GM21367 (cell line): ENCODE data around the gene NAALADL1.
A peak's percentile ranks its signal among the peaks of the same experiment; 100 is the strongest.
"Not testable (repeated sequence)": the region's sequence is repeated elsewhere in the genome, so short reads cannot be mapped to it uniquely, and the experiment has no call there.

Experiments
- ATAC-seq: cut with Tn5 transposase; IDR thresholded peaks from one replicate; pipeline ENCODE4 v1.9.1; 2021; ENCODE audit not compliant: unreplicated experiment

The NAALADL1 gene

DNA sequence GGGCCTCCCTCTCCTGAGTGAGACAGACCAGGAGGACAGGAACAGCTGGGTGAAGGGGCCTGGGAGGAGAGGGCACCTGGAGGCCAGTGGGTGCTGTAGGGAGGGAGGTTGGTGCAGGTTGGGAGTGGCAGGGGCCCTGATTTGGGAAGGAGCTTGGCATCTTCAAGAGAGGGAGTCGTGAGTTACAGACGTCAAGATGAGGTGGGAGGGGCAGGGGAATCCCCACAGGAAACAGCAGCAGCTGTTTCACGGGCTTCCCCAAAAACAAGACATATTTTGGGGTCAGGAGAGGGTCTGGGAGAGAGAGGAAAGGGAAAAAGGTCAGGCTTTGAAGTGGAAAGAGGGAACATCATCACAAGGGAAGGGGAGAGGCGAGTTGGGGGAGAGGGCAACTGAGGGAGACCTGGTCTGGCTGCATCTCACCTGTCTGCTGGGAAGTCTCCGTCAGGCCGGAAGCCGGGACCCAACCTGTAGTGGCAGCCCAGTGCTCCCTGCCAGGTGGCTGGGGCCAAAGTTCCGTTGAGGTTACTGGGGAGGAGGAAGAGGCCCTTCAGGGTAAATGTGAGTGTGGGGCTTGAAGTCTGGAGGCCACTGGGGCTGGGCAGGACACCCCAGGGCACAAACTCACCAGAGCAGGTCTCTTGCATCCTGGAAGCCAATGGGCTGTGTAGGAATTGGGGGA lies 4.4 kb downstream of the NAALADL1 start:
- no peak for ATAC-seq

DNA sequence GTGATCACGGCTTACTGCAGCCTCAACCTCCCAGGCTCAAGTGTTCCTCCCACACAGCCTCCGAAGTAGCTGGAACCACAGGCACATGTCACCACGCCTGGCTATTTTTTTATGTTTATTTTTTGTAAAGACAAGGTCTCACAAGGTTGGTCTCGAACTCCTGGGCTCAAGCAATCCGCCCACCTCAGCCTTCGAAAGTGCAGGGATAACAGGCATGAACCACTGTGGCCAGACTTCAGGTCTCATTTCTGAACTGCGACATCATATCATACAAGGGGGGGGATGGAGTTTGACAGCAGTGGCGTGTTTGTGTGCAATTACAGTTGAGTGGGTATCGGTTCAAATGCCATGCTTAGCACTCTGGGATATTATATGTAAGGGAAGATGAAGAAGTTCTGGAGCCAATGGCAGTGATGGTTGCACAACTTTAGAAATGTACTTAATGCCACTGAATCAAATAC lies 6.9 kb downstream of the NAALADL1 start:
- ATAC-seq: no peak

DNA sequence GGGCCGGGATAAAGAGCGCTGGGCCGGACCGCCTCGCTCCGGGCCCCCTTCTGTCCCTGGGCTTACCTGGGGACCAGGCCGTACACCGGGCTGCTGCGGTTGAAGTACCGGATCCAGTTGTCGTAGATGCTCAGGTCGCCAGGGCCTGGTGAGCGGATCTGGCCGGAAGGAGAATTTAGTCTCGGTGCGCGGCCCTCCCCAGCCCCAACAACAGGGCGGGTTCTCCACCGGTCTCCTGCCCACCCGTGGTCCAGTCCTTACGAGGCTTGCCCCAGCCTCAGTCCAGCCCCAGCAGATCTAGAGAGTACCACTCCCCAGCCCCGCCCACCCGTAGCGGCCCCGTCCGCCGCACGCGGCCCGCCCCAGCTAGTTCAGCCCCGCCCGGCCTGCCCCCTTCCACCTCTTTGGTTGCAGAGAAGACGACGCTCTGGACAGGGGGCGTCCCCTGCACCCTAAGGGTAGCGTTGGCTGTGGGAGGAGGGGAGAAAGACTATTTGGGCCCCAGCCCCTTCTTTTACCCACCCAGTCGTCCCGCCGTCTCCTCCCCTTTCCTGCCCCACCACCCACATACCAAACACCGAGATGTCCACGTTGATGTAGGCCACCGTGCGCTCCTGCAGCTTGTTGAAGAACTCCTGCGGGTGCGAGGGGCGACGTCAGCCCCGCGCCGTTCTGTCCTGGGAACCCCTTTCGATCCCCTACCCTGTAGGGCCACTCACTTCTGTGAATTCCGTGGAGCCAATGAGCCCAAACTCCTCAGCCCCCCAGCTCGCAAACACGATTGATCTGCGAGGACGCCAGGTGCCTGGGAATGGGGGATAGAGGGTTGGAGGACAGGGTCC lies 10.6 kb downstream of the NAALADL1 start:
- ATAC-seq: no peak

DNA sequence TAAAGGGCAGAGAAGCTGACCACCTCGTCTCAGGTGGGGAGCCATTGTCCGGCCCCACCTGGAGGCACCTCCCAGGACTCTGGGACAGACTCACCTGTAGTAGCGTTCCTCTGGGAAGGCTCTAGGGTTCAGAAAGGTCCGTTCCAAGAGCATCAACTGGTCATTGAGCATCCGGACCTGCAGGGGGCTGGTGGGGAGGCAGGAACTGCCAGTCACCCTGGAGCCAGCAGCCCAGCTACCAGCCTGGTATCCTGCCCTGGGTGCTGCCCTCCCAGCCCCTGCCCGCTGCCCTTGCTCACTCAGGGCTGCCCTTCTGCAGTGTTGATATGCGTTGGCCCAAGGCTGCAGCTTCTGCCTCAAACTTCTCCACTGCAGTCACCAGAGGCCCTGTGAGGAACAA lies 12.6 kb downstream of the NAALADL1 start:
- ATAC-seq: no peak

DNA sequence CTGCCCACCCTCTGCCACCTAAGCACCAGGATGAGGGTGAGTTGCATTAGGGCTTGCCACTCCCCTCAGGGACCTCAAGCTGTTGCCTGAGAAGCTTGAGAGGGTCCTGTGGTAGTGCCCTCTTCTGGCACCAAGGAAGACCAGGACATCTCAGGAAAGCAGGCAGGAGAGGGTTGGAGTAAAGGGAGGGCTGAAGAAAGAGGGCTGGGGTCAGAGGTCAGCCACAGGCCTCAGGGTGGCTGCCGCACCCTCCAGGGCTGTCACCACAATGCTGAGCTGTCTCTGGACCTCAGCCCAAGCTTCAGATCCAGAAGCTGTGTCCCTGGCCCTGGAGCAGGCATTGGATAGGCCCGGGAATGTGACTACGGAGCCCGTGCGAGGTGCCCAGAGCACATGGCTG lies 13.3 kb downstream of the NAALADL1 start:
- no peak for ATAC-seq

DNA sequence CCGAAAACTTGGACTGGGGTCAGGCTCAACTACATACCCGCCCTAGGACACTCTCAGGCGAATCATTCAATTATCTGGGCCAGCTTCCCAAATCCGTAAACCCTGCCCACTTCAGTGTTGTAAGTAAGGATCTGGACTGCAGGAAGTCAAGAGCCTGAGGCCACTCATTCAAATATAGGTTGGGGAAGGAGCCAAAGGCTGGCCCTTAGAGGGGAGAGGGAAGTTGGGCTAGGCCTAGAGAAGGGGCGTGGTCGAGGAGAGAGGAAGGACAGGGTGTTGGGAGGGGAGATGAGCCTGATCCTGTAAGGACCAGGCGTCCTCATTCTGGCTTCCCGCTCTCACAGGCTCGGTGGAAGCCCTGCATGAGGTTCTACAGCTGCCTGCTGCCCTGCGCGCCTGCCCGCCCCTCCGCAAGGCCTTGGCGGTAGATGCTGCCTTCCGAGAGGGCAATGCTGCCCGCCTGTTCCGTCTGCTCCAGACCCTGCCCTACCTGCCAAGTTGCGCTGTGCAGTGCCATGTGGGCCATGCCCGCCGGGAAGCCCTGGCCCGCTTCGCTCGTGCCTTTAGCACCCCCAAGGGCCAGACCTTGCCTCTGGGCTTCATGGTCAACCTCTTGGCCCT lies 14.4 kb downstream of the NAALADL1 start:
- ATAC-seq: no peak

DNA sequence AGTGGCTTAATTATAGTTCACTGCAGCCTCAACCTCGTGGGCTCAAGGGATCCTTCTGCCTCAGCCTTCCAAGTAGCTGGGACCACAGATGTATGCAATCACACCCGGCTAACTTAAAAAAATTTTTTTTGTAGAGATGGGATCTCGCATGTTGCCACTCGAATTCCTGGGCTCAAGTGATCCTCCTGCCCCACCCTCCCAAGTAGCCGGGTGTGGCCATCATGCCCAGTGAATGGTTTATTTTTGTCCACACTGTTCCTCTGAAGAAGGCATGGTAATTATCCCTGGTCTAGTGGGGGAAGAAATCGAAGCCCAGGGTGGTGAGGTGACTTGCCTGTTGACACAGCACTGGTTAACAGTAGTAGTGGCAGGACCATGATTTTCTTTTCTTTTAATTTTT lies 15.5 kb downstream of the NAALADL1 start:
- ATAC-seq: no peak

DNA sequence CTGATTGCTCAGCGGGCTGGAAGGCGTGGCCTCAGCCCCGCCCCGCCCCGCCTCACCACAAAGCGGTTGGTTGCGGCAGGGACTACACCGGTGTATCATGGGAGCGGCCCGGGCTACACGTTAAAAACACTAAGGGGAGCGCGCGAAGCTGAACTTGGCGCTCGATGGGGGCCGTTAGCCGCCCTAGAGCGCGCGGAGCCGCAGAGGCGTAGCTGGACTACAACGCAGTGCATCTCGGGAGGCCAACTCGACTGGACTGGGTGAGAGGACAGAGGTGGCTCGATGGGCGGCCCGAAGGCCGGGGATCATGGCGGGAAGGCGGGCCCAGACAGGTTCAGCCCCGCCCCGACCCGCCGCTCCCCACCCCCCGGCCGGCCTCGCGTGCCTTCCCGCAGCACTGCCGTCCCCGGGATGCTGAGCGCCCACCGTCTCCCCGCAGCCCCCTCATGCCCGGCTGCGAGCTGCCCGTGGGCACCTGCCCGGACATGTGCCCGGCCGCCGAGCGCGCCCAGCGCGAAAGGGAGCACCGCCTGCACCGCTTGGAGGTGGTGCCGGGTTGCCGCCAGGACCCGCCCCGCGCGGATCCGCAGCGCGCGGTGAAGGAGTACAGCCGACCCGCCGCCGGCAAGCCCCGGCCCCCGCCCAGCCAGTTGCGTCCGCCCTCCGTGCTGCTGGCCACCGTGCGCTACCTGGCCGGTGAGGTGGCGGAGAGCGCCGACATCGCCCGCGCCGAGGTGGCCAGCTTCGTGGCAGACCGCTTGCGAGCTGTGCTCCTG lies 17.3 kb downstream of the NAALADL1 start, which contains the start of gene SAC3D1:
TSS of gene SAC3D1 (plus strand) at position 364 of the 776 bp plus-strand sequence. CDS start at position 447, 83 bp downstream.
- peak; percentile 68 for ATAC-seq

DNA sequence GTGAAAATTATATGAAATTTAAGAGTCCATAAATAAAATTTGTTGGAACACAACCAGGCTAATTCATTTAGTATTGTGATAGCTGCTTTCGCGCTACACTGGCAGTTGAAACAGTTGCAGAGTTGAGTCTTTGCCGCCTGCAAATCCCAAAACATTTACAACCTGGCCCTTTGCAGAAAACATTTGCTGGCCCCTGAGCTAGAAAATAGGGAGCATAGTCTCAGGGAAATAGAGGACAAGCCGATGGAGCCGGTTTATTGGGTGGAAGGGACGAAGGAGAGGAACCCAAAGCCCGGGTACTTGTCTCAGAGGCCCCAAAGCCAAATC lies 17.9 kb downstream of the NAALADL1 start:
- no peak for ATAC-seq

DNA sequence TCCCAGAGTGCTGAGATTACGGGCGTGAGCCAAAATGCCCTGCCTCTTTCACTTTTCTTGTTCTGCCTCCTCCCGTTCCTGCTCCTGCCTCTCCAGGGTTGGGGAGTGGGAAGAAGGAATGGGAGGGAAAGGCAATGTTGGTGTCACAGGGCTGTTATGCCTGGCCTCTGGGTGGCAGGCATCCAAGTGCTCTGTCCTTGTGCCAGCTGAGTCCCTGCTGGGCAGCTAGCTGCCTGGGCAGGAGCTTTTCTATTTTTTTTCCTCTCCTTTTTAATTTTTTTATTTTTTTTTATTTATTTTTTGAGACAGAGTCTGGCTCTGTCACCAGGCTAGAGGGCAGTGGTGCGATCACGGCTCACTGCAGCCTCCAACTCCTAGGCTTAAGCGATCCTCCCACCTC lies 21.4 kb downstream of the NAALADL1 start:
- no peak for ATAC-seq

DNA sequence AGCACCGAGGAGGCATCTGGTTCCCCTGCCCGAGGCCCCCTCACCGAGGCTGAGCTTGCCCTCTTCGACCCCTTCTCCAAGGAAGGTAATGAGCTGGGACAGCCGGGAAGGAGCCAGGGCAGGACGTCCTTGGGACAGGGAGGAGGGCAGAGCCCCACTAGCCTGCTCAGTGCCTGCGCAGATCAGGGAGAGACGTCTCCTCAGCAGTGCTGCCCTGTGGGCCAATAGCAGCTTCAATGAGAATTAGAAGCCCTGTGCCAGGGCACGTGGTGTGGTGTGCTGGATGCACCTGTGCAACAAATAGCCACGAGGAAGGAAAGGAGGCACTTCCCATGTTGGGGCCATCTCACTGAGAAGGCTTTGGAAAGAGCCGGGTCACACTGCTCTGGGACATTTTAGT lies 22.8 kb downstream of the NAALADL1 start:
- ATAC-seq: no peak

DNA sequence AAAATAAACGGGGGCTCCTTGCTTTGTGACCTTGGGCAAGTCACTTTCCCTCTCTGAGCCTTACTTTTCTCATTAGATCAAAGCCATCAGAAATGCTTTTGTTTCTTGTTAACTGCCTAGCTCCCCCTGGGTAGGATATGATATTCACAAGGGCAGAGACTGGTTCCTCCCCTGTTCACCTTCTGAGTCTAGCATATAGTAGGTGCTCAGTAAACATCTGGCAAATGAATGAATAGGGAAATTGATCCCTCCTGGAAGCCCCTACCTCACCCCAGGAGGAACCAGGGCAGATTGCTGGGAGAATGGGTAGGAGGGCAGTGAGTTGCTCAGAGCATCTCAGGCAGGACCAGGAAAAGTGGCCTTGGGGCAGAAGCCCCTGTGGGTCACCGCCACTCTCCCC lies 23.9 kb downstream of the NAALADL1 start:
- no peak for ATAC-seq

DNA sequence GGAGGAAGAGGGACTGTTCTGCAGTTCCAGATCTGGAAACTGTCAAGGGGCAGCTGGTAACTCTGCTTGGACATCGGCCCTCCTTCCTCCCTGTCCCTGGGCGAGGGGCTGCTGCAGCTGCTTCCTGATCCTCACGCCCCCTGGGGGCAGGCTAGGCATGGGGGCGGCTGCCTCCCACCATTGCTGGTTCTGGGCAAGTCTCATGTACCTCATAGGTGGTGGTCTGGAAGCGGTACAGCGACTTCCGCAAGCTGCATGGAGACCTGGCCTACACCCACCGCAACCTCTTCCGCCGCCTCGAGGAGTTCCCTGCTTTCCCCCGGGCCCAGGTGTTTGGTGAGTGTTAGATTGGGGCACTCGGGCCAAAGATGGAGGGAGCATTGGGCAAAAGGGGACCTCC lies 26.1 kb downstream of the NAALADL1 start:
- ATAC-seq: no peak

DNA sequence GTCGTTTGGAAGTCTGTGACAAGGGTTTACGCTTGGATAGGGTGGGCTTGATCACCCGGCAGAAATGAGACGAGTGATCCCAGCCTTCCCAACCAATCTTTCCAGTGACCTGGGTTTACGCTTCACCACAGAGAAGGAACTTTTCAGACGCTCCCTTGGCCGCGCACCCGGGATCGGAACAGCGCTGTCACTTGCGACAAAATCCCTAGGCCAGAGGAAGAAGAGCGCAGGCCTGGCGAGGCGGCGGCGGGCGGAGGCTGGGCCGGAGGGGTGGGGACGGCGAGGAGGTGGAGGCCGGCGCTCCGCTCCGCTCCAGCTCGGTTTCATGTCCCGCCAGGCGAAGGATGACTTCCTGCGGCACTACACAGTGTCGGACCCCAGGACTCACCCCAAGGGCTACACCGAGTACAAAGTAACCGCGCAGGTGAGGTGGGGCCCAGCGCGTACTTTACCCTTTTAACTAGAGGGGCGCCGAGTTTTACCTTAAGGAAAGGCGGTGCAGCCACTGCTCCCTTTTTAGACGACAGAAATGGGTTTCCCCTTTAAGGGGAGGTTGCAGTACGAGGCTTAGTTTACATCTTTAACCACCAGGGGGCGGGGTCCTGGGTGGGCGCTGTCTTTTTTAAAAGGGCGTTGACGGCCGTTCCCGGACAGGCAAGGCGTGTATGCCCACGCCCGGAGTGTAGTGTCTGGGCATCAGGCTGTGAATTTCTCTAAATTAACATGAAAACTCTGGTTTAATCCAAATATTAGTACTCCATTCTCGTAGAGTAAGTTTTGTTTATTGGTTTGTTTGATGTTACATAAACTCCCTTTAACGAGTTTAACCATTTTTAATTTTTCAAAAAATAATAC lies 30.9 kb downstream of the NAALADL1 start, which contains the start of gene SNX15:
TSS of gene SNX15 (plus strand) at position 227 of the 855 bp plus-strand sequence. CDS start at position 326, 99 bp downstream.
- peak; percentile 69 for ATAC-seq

DNA sequence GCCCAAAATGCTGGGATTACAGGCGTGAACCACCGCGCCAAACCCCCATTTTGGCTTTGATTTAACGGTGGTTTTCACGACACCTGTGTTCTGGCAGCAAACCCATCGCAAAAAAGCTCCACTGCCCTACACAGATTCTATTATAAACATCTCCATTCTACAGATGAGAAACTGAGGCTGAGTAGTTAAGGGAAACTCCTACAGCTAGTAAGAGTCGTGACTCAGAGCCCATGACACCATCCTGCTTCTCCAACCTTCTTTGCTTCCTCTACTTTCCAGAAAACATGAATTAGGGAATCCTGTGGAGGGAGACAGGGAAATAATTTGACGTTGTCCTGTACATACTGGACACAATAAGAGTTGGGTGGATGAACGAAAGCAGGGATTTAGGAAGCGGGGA lies 31.5 kb downstream of the NAALADL1 start:
- ATAC-seq: no peak

DNA sequence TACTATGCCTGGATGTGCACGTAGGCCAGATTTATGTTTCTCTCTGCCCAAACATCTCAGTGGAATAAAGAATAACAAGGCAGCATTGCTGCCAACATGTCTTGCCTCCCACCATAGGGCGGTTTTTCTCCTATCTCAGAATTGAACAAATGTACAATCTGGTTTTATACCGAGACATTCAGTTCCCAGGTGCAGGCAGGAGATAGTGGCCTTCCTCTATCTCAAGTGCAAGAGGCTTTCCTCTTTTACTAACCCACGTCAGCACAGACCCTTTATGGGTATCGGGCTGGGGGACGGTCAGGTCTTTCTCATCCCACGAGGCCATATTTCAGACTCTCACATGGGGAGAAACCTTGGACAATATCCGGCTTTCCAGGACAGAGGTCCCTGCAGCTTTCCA lies 34.9 kb downstream of the NAALADL1 start:
- not testable (repeated sequence) for ATAC-seq

DNA sequence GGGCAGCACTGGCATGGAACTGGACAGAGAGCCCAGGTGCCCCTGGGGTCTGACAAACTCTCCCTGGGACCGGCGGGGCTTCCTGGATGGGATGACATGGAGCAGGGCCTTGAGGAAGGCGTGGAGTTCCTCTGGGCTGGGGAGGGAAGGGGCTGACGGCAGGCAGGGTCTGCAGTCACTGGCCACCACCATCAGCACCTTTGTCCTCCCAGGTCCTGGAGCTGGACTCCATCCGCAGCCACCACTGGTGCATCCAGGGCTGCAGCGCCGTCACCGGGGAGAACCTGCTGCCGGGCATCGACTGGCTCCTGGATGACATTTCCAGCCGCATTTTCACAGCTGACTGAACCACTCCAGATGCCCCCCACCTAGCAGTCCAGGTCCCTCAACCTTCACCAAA lies 36.8 kb downstream of the NAALADL1 start:
- no peak for ATAC-seq

DNA sequence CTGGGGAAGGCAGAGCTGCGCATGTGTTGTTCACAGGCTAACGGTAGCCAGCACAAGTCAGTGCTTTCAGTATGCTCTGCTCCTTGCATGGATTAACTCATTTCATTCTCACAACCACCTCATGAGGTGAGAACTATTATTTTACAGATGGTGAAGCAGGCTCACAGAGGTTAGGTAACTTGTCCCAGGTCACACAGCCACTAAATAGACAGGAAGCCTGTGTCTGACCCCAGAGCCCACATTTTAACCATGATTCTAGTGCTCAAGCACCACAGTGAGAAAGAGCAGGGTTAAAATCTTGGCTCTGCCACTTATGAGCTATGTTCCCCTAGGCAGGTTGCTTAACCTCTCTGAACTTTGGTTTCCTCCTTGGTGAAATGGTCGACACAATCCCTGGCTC lies 37.4 kb downstream of the NAALADL1 start:
- no peak for ATAC-seq

DNA sequence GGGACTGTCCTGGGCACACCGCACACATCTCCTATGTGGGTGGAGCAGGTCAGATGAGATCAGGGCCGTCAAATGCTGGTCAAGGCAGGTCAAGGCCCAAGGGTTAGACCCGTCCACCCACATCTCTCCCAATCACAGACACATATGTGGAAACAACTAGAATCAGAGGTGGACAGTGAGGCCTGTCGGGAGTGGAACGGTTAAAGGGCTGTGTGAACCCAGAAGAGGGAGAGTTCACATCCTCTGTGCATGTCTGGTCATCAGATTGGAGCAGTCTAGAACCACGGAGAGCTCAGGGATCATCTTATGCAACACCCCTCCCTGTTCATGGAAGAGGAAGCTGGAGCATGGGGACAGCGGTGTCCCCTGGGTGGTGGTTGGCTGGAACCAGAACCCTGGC lies 38.5 kb downstream of the NAALADL1 start:
- ATAC-seq: no peak

DNA sequence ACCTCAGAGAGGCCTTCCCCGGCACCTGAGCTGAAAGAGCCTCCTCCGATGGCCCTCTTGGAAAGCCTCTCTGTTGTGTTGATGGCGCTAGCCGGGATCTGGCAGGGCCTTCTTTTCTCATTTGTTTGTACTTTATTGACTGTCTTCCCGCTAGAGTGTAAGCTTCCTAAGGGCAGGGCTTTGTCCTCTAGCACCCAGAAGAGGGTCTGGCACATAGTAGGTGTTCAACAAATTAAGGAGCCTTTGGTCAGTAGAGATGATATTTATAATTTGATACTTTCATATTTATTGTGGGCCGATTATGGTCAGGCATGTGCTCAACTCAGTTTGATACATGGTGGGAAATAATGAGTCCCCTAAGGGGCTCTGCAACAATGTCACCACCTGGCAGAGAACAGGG lies 40.4 kb downstream of the NAALADL1 start:
- no peak for ATAC-seq
